ENCODE measurements around the gene PLCH1. TPM values are rescaled to one million over a fixed set of nuclear protein-coding genes. Genes with fewer than 3 reads are reported as not detected.

PLCH1 gene
- total RNA-seq, 1 donor from 2014 or later, result 0.25 TPM

DNA sequence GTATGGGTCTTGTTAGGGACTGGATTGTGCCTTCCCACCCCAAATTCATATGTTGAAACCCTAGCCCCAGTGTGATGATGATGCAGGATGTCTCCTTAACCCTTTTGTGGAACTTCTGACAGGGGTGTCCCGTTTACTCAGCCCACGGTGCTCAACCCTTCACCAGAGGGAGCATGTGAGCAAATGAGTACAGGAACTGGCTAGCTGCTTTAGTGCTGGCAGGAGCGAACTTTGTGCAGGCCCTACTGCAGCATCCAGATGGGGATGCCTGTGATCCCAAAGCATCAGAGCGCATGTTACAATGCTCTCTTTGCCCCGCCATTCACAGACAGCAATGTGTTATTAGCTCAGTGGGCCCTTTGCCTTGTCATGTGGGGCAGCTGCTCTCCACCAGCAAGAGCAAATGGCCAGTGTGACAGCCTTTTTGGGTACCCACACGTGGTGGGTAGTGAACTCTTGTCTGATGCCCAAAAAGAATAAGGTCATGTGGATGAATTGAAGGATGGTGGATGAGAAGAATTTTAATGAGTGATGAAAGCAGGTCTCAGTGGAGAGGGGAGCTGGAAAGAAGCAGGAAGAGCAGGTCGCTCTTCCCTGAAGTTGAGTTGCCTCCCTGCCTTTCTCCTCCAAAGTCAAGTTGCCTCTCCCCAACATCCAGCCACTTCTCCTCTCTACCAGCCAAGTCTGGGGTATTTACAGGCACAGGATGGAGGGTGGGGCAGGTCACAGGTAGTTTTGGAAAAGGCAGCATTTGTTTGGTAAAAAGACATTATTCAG, 388.1 kb downstream of the PLCH1 start:
- Histone ChIP-seq H3K4me3 (no peak overlapping the region), H3K27ac (no peak overlapping the region), H3K4me1 (no peaks in the 10 kb centered on the region), H3K9me3 (no peaks in the 10 kb centered on the region), H3K36me3 (no peaks in the 10 kb centered on the region), H3K27me3 (no peaks in the 10 kb centered on the region)
- TF ChIP-seq POLR2AphosphoS5 (IDR thresholded peaks at IDR 0.05; ENCODE audit: insufficient read depth in 1 of 2, low read depth in 1 of 2), result no peak
- TF ChIP-seq POLR2A (IDR thresholded peaks at IDR 0.05), result no peak
- TF ChIP-seq, protein P1, sequence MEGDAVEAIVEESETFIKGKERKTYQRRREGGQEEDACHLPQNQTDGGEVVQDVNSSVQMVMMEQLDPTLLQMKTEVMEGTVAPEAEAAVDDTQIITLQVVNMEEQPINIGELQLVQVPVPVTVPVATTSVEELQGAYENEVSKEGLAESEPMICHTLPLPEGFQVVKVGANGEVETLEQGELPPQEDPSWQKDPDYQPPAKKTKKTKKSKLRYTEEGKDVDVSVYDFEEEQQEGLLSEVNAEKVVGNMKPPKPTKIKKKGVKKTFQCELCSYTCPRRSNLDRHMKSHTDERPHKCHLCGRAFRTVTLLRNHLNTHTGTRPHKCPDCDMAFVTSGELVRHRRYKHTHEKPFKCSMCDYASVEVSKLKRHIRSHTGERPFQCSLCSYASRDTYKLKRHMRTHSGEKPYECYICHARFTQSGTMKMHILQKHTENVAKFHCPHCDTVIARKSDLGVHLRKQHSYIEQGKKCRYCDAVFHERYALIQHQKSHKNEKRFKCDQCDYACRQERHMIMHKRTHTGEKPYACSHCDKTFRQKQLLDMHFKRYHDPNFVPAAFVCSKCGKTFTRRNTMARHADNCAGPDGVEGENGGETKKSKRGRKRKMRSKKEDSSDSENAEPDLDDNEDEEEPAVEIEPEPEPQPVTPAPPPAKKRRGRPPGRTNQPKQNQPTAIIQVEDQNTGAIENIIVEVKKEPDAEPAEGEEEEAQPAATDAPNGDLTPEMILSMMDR (IDR thresholded peaks at IDR 0.05), result no peak
- intact Hi-C loops (cut with DNase I), result loop anchor here (10.0 kb wide), 1 partner anchor 338 kb away; no protein-coding TSS in a partner anchor
- DNase-seq (ENCODE audit: extremely low spot score in 2 of 2), result no peak

DNA sequence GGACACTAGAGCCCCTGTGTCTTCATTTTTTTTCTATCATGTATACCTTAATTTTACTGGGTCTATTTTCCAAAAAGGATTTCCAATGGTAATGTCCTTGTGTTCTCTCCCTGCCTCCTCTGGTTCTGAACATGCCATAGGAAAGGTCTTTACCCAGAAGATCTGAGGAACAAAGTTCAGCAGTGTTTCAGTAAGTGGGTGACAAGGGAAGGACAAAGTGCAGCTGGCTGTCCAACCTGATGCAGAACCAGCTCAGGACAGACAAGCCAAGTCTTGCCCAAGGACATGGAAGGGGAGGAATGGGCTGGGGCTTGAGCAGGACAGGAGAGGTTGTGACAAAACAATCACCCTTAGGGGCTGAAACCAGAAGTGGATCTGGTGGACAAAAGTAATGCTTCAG, 390.2 kb downstream of the PLCH1 start:
- Histone ChIP-seq H3K9me3 (no peaks in the 10 kb centered on the region), H3K27ac (no peak overlapping the region), H3K27me3 (no peaks in the 10 kb centered on the region), H3K4me1 (no peaks in the 10 kb centered on the region), H3K4me3 (no peak overlapping the region), H3K36me3 (no peaks in the 10 kb centered on the region)
- intact Hi-C loops (cut with DNase I), result loop anchor here (10.0 kb wide), 1 partner anchor 340 kb away; no protein-coding TSS in a partner anchor
- TF ChIP-seq POLR2AphosphoS5 (IDR thresholded peaks at IDR 0.05; ENCODE audit: insufficient read depth in 1 of 2, low read depth in 1 of 2), result no peak
- TF ChIP-seq, protein P1 (IDR thresholded peaks at IDR 0.05), result no peak
- TF ChIP-seq POLR2A (IDR thresholded peaks at IDR 0.05), result no peak
- DNase-seq (ENCODE audit: extremely low spot score in 2 of 2), result no peak

DNA sequence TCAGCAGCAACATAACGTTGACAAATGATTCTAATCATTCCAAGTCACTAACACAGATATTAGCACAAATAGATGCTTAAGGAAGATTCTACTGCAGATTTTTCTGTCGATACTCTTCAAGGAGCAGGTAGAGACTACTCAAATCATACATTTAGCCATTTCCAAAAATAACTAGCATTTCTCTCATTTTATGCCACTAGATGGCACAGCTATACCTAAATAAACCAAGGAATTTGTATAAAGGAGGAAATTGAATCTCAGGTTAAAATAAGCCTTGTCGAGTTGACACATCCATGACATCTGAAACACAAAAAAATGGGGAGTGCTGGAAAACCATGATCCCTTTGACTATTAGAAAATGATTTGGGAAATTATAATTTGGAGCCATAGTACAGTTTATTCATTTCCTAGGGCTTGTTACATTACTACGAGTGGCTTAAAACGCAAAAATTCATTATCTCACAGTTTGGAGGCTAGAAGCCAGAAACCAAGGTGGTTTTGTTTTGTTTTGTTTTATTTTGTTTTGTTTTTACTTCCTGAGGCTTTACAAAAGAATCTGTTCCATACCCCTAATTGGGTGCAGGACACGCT, 391.9 kb downstream of the PLCH1 start:
- no peaks in the 10 kb centered on the region for H3K4me1 ChIP-seq
- H3K27ac ChIP-seq, result no peak overlapping the region
- no peaks in the 10 kb centered on the region for H3K27me3 ChIP-seq
- intact Hi-C loops (cut with DNase I), result loop anchor here (10.0 kb wide), 1 partner anchor 342 kb away; no protein-coding TSS in a partner anchor
- H3K36me3 ChIP-seq, result no peaks in the 10 kb centered on the region
- no peaks in the 10 kb centered on the region for H3K9me3 ChIP-seq
- no peak overlapping the region for H3K4me3 ChIP-seq
- DNase-seq (ENCODE audit: extremely low spot score in 2 of 2), result no peak
- TF ChIP-seq, protein P1 (IDR thresholded peaks at IDR 0.05), result peak in 2 of 3 experiments; percentile 39 to 56
- no peak for TF ChIP-seq POLR2A (IDR thresholded peaks at IDR 0.05)

DNA sequence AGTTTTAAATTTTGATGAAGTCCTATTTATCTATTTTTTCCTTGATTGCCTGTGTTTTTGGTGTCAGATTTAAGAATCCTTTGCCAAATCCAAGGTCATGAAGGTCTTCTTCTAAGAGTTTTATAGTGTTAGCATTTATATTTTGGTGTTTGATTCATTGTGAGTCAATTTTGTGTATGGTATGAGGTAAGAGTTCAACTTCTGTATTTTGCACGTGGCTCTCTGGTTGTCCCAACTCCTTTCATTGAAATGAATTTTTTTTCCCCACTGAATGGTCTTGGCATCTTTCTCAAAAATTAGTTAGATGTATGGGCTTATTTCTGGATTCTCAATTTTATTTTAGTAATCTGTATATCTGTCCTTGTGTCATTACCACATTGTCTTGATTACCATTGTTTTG, 394.3 kb downstream of the PLCH1 start:
- Histone ChIP-seq H3K36me3 (no peaks in the 10 kb centered on the region), H3K4me3 (no peak overlapping the region), H3K4me1 (no peaks in the 10 kb centered on the region), H3K27me3 (no peaks in the 10 kb centered on the region), H3K9me3 (no peaks in the 10 kb centered on the region), H3K27ac (no peak overlapping the region)
- DNase-seq (ENCODE audit: extremely low spot score in 2 of 2), result no peak
- TF ChIP-seq POLR2A (IDR thresholded peaks at IDR 0.05) (no peak), POLR2AphosphoS5 (IDR thresholded peaks at IDR 0.05; ENCODE audit: insufficient read depth in 1 of 2, low read depth in 1 of 2) (no peak)
- TF ChIP-seq, protein P1 (IDR thresholded peaks at IDR 0.05), result no peak
- intact Hi-C loops (cut with DNase I), result loop anchor here (10.0 kb wide), 1 partner anchor 344 kb away; no protein-coding TSS in a partner anchor

DNA sequence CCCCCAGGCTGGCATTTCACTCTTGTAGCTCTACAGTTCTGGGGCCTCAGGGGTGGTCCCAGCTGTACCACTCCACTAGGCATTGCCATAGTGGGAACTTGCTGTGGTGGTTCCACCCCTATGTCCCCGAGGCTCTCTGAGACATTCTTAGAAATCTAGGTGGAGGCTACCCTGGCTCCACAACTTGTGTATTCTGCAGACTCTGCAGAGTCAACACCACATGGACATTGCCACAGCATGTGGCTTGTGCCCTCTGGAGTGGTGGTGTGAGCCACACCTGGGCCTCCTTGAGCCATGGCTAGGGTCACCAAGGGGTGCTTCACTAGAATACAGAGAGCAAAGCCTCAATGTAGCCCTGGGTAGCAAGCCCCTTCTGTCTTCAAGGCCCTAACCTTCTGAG, 397.0 kb downstream of the PLCH1 start:
- Histone ChIP-seq H3K27me3 (no peaks in the 10 kb centered on the region), H3K4me1 (no peaks in the 10 kb centered on the region), H3K9me3 (no peaks in the 10 kb centered on the region), H3K36me3 (no peaks in the 10 kb centered on the region), H3K4me3 (no peak overlapping the region), H3K27ac (no peak overlapping the region)
- DNase-seq (ENCODE audit: extremely low spot score in 2 of 2), result no peak
- intact Hi-C loops (cut with DNase I), result no loop called here
- TF ChIP-seq POLR2AphosphoS5 (IDR thresholded peaks at IDR 0.05; ENCODE audit: insufficient read depth in 1 of 2, low read depth in 1 of 2) (no peak), POLR2A (IDR thresholded peaks at IDR 0.05) (no peak)
- TF ChIP-seq, protein P1 (IDR thresholded peaks at IDR 0.05), result no peak
